Keratinocyte (primary cell): ENCODE results near the gene LZTS2.

Experiments
- EZH2 ChIP-seq: IDR thresholded peaks from one replicate; pipeline ENCODE4 v1.6.1; 2012; ENCODE audit warnings: inconsistent platforms, mild to moderate bottlenecking, low read length, moderate library complexity
- TF ChIP-seq, protein P1 (sequence below), 3 experiments: IDR thresholded peaks in 1 of 3; conservative IDR thresholded peaks in 1 of 3; optimal IDR thresholded peaks in 1 of 3; 2 replicates in 2 of 3; 3 replicates in 1 of 3; pipeline versions ENCODE3 to v1.5.1; 2011; ENCODE audit warnings: low read length in 3 of 3, mild to moderate bottlenecking in 3 of 3, moderate library complexity in 2 of 3, control low read depth in 1 of 3, inconsistent platforms in 1 of 3; ENCODE audit not compliant: insufficient read depth in 2 of 3; ENCODE audit errors: extremely low read depth in 1 of 3

DNA sequence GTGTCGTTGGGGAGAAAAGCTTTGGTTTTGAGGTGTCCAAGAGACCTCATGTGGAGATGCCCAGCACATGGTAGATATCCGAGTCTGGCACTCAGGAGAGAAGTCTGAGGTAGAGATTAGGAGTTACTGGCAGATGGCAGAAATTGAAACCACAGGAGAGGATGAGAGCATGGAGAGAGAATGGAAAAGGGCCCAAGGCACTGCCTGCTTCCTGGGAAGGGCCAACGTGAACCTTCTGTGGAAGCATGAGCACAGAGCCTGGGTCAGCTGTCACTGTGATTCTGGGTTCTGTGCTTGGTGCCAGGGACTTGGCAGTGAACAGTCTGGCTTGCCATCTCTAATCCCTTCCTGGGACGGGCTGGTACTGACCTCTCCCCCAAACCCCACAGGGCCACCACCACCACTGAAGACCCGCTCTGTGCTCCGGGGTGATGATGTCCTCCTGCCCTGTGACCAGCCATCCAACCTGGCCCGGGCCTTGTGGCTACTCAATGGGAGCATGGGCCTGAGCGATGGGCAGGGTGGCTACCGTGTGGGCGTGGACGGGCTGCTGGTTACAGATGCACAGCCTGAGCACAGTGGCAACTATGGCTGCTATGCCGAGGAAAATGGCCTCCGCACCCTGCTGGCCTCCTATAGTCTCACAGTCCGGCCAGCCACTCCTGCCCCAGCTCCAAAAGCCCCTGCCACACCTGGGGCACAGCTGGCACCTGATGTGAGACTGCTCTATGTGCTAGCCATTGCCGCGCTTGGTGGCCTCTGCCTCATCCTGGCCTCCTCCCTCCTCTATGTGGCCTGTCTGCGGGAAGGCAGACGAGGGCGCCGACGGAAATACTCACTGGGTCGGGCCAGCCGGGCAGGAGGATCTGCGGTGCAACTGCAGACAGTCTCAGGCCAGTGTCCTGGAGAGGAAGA lies 16.4 kb upstream of the LZTS2 start:
- TF ChIP-seq, protein P1, sequence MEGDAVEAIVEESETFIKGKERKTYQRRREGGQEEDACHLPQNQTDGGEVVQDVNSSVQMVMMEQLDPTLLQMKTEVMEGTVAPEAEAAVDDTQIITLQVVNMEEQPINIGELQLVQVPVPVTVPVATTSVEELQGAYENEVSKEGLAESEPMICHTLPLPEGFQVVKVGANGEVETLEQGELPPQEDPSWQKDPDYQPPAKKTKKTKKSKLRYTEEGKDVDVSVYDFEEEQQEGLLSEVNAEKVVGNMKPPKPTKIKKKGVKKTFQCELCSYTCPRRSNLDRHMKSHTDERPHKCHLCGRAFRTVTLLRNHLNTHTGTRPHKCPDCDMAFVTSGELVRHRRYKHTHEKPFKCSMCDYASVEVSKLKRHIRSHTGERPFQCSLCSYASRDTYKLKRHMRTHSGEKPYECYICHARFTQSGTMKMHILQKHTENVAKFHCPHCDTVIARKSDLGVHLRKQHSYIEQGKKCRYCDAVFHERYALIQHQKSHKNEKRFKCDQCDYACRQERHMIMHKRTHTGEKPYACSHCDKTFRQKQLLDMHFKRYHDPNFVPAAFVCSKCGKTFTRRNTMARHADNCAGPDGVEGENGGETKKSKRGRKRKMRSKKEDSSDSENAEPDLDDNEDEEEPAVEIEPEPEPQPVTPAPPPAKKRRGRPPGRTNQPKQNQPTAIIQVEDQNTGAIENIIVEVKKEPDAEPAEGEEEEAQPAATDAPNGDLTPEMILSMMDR (optimal IDR thresholded peaks at IDR 0.05 in 1 of 3, IDR thresholded peaks at IDR 0.05 in 1 of 3, conservative IDR thresholded peaks at IDR 0.05 in 1 of 3; ENCODE audit: extremely low read depth in 1 of 3, insufficient read depth in 2 of 3, low read length in 3 of 3), result no peak
- TF ChIP-seq EZH2, result no peak
